Esophagus muscularis mucosa (tissue), 3 donors: ENCODE results near the gene TTBK1.

Experiments used
- POLR2A ChIP-seq: fragments of 450-650 bp; IDR thresholded peaks from one replicate; pipeline ENCODE4 v1.6.1; 2017; ENCODE audit warnings: antibody characterized with exemption, moderate library complexity, mild to moderate bottlenecking, low read depth
- POLR2AphosphoS5 ChIP-seq, 2 donors: sonication (generic); formaldehyde crosslinking; IDR thresholded peaks; one replicate each; pipeline ENCODE4 v1.6.1; 2017; ENCODE audit warnings: antibody characterized with exemption in 2 of 2
- TF ChIP-seq, protein P1 (sequence below), 3 experiments: fragments of 200-600 bp in 2 of 3; fragments of 450-650 bp in 1 of 3; sonication (generic) in 2 of 3; IDR thresholded peaks; one replicate each; pipeline ENCODE4 v1.5.1; 2017 to 2019; ENCODE audit warnings: antibody characterized with exemption in 3 of 3, mild to moderate bottlenecking in 2 of 3, moderate library complexity in 1 of 3

GRCh38 chr6:43248101-43248500 is 4.8 kb downstream of the TTBK1 start:
- TF ChIP-seq, protein P1, sequence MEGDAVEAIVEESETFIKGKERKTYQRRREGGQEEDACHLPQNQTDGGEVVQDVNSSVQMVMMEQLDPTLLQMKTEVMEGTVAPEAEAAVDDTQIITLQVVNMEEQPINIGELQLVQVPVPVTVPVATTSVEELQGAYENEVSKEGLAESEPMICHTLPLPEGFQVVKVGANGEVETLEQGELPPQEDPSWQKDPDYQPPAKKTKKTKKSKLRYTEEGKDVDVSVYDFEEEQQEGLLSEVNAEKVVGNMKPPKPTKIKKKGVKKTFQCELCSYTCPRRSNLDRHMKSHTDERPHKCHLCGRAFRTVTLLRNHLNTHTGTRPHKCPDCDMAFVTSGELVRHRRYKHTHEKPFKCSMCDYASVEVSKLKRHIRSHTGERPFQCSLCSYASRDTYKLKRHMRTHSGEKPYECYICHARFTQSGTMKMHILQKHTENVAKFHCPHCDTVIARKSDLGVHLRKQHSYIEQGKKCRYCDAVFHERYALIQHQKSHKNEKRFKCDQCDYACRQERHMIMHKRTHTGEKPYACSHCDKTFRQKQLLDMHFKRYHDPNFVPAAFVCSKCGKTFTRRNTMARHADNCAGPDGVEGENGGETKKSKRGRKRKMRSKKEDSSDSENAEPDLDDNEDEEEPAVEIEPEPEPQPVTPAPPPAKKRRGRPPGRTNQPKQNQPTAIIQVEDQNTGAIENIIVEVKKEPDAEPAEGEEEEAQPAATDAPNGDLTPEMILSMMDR (IDR thresholded peaks at IDR 0.05) = no peak
- TF ChIP-seq POLR2AphosphoS5 (IDR thresholded peaks at IDR 0.05) (no peak), POLR2A (no peak)
